GM23338 (cell line): ENCODE data around the gene REG1A.

Experiments used
- CREB1 ChIP-seq: fragments of 250-450 bp; sonication (Bioruptor Pico); IDR thresholded peaks from 2 replicates; pipeline ENCODE4 v1.5.0; 2020; ENCODE audit warnings: low read depth, mild to moderate bottlenecking, moderate library complexity
- CTCF ChIP-seq, 2 experiments: fragments of 200-600 bp in 1 of 2; sonication (generic) in 1 of 2; conservative IDR thresholded peaks; 2 replicates each; pipeline versions ENCODE4 v1.5.1 to v1.6.1; 2016 to 2017; ENCODE audit warnings: antibody characterized with exemption in 2 of 2, low read depth in 2 of 2, mild to moderate bottlenecking in 2 of 2, moderate library complexity in 1 of 2
- EZH2 ChIP-seq: fragments of 200-600 bp; sonication (generic); IDR thresholded peaks from one replicate; pipeline ENCODE4 v1.8.0; 2017; ENCODE audit warnings: antibody characterized with exemption, mild to moderate bottlenecking, low read depth; ENCODE audit not compliant: unreplicated experiment
- EZH2phosphoT487 ChIP-seq: fragments of 200-600 bp; sonication (generic); IDR thresholded peaks from one replicate; pipeline ENCODE4 v1.8.1; 2018; ENCODE audit warnings: antibody characterized with exemption; ENCODE audit not compliant: unreplicated experiment
- POLR2AphosphoS5 ChIP-seq: IDR thresholded peaks from 2 replicates; pipeline ENCODE4 v1.6.1; 2016; ENCODE audit warnings: antibody characterized with exemption, low read depth
- ZNF331 ChIP-seq: fragments of 250-450 bp; sonication (Bioruptor Pico); IDR thresholded peaks from 2 replicates; pipeline ENCODE4 v1.5.0; 2020; ENCODE audit warnings: low read depth, mild to moderate bottlenecking, moderate library complexity
- TF ChIP-seq, protein P1 (sequence below): IDR thresholded peaks from one replicate; pipeline ENCODE4 v1.6.1; 2018; ENCODE audit warnings: antibody characterized with exemption; ENCODE audit not compliant: unreplicated experiment

- TF ChIP-seq CTCF (conservative IDR thresholded peaks at IDR 0.05; ENCODE audit: low read depth in 2 of 2), result no peak
- TF ChIP-seq POLR2AphosphoS5, result no peak
- TF ChIP-seq EZH2, result no peak
- no peak for TF ChIP-seq EZH2phosphoT487
- TF ChIP-seq CREB1 (CRISPR knock-in tag), result no peak
- no peak for TF ChIP-seq ZNF331 (CRISPR knock-in tag)
- TF ChIP-seq, protein P1, sequence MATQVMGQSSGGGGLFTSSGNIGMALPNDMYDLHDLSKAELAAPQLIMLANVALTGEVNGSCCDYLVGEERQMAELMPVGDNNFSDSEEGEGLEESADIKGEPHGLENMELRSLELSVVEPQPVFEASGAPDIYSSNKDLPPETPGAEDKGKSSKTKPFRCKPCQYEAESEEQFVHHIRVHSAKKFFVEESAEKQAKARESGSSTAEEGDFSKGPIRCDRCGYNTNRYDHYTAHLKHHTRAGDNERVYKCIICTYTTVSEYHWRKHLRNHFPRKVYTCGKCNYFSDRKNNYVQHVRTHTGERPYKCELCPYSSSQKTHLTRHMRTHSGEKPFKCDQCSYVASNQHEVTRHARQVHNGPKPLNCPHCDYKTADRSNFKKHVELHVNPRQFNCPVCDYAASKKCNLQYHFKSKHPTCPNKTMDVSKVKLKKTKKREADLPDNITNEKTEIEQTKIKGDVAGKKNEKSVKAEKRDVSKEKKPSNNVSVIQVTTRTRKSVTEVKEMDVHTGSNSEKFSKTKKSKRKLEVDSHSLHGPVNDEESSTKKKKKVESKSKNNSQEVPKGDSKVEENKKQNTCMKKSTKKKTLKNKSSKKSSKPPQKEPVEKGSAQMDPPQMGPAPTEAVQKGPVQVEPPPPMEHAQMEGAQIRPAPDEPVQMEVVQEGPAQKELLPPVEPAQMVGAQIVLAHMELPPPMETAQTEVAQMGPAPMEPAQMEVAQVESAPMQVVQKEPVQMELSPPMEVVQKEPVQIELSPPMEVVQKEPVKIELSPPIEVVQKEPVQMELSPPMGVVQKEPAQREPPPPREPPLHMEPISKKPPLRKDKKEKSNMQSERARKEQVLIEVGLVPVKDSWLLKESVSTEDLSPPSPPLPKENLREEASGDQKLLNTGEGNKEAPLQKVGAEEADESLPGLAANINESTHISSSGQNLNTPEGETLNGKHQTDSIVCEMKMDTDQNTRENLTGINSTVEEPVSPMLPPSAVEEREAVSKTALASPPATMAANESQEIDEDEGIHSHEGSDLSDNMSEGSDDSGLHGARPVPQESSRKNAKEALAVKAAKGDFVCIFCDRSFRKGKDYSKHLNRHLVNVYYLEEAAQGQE, result no peak
Observed at GRCh38 chr2:79171348-79171958, 51.2 kb downstream of the REG1A start.
